Natural killer cell (primary cell): Measurements from ENCODE around the gene SPATA16. TPM values are rescaled to one million over a fixed set of nuclear protein-coding genes. Genes with fewer than 3 reads are reported as not detected.
A peak's percentile ranks its signal among the peaks of the same experiment; 100 is the strongest.

Source experiments
- ATAC-seq, 3 donors: fragments of 150-1000 bp in 2 of 3; fragments of 200-7000 bp in 1 of 3; cut with Tn5 transposase; 1 replicate in 1 of 3; 2 replicates in 2 of 3; pipeline ENCODE4 v1.10.0; 2021; ENCODE audit warnings: mild to moderate bottlenecking in 2 of 3, moderate library complexity in 2 of 3
- DNase-seq, 2 donors: peaks; one replicate each; pipeline versions ENCODE4 v3.0.0 to v3.0.0-alpha.2; 2013 to 2021; ENCODE audit warnings: mixed read lengths in 1 of 2
- H3K27ac ChIP-seq: one replicate; pipeline ENCODE4 v1.5.1; 2013; ENCODE audit warnings: mild to moderate bottlenecking, low read length
- H3K27me3 ChIP-seq: one replicate; pipeline ENCODE4 v1.6.1; 2013; ENCODE audit warnings: low read length; ENCODE audit not compliant: control insufficient read depth, insufficient read depth
- H3K36me3 ChIP-seq: one replicate; pipeline ENCODE4 v1.6.1; 2013; ENCODE audit warnings: low read length; ENCODE audit not compliant: control insufficient read depth, insufficient read depth
- H3K4me1 ChIP-seq: one replicate; pipeline ENCODE4 v1.6.1; 2013; ENCODE audit warnings: low read length; ENCODE audit not compliant: control insufficient read depth, insufficient read depth
- H3K4me3 ChIP-seq: one replicate; pipeline ENCODE4 v1.5.1; 2013; ENCODE audit warnings: low read length
- H3K9me3 ChIP-seq: one replicate; pipeline ENCODE4 v1.6.1; 2013; ENCODE audit warnings: low read length; ENCODE audit not compliant: control insufficient read depth, insufficient read depth
- H3K27ac Mint-ChIP-seq, 2 donors: one replicate each; pipeline ENCODE4 v1.8.0; 2022; ENCODE audit warnings: mild to moderate bottlenecking in 2 of 2, mixed read lengths in 2 of 2, moderate library complexity in 1 of 2
- H3K27me3 Mint-ChIP-seq, 2 donors: one replicate each; pipeline ENCODE4 v1.8.0; 2022; ENCODE audit warnings: low read depth in 2 of 2, mixed read lengths in 2 of 2
- H3K36me3 Mint-ChIP-seq: one replicate; pipeline ENCODE4 v1.8.0; 2022; ENCODE audit warnings: mixed read lengths
- H3K4me1 Mint-ChIP-seq, 2 donors: one replicate each; pipeline ENCODE4 v1.8.0; 2022; ENCODE audit warnings: mixed read lengths in 2 of 2
- H3K4me3 Mint-ChIP-seq: one replicate; pipeline ENCODE4 v1.8.0; 2022; ENCODE audit warnings: mild to moderate bottlenecking, moderate library complexity, mixed read lengths
- H3K9me3 Mint-ChIP-seq, 2 donors: one replicate each; pipeline ENCODE4 v1.8.0; 2022; ENCODE audit warnings: mixed read lengths in 2 of 2
- CTCF ChIP-seq: fragments of 200-600 bp; IDR thresholded peaks from one replicate; pipeline ENCODE4 v1.8.0; 2022; ENCODE audit warnings: antibody characterized with exemption
- WGBS: methylation state at CpG from one replicate; pipeline ENCODE4 v1.1.7; 2013; ENCODE audit warnings: missing lambda C conversion rate; ENCODE audit not compliant: insufficient coverage; 5-methylcytosine and 5-hydroxymethylcytosine counted together
- intact Hi-C: fragments of 100-400 bp; cut with micrococcal nuclease; formaldehyde crosslinking; loops from one replicate; pipeline ENCODE4 v1.14.2; 2022
- total RNA-seq, 4 donors: library from RNA; stranded (reverse); fragments of 120-200 nt in 1 of 4; gene quantifications; one replicate each; pipeline versions ENCODE4 v1.2.3 to v1.2.4, GENCODE V29; 2013 to 2022

The SPATA16 gene
- total RNA-seq, 3 donors from 2014 or later (not counting 1 experiment from before 2014, with no cell fraction given): not detected

GRCh38 chr3:172853005-172853404, 288.0 kb downstream of the SPATA16 start:
- H3K4me1 Mint-ChIP-seq: no peaks in the 10 kb centered on the region
- H3K4me3 Mint-ChIP-seq: no peak overlapping the region
- Histone ChIP-seq H3K4me1 (no peaks in the 10 kb centered on the region), H3K4me3 (no peak overlapping the region), H3K9me3 (no peaks in the 10 kb centered on the region), H3K27ac (no peak overlapping the region), H3K27me3 (peaks cover 3% of the 10 kb centered on the region), H3K36me3 (no peaks in the 10 kb centered on the region)
- no peak for DNase-seq
- TF ChIP-seq CTCF: no peak
- no peak for ATAC-seq
- intact Hi-C loops: no loop called here
- WGBS: 75% methylated on average over 1 of the region's 1 CpG
- no peak overlapping the region for H3K27ac Mint-ChIP-seq
- no peaks in the 10 kb centered on the region for H3K36me3 Mint-ChIP-seq
- H3K9me3 Mint-ChIP-seq: no peaks in the 10 kb centered on the region
- peaks cover 10 to 30% of the 10 kb centered on the region in 2 donors for H3K27me3 Mint-ChIP-seq

GRCh38 chr3:172848910-172849309, 292.1 kb downstream of the SPATA16 start:
- ATAC-seq (no peak), DNase-seq (no peak)
- no peak overlapping the region for H3K27ac ChIP-seq
- H3K4me1 ChIP-seq: no peaks in the 10 kb centered on the region
- Mint-ChIP-seq H3K9me3 (no peaks in the 10 kb centered on the region), H3K27me3 (peaks cover 6 to 14% of the 10 kb centered on the region in 2 donors), H3K4me1 (peaks cover 5 to 6% of the 10 kb centered on the region in 2 donors), H3K27ac (no peak overlapping the region), H3K4me3 (no peak overlapping the region), H3K36me3 (no peaks in the 10 kb centered on the region)
- WGBS: no CpG with 5 or more reads among the region's 1 CpG
- TF ChIP-seq CTCF: no peak
- intact Hi-C loops: no loop called here
- no peak overlapping the region for H3K4me3 ChIP-seq
- H3K9me3 ChIP-seq: no peaks in the 10 kb centered on the region
- no peaks in the 10 kb centered on the region for H3K36me3 ChIP-seq
- H3K27me3 ChIP-seq: peaks cover 3% of the 10 kb centered on the region

GRCh38 chr3:172847292-172847691, 293.7 kb downstream of the SPATA16 start:
- Mint-ChIP-seq H3K4me1 (peaks cover 5 to 6% of the 10 kb centered on the region in 2 donors), H3K27me3 (peaks cover 11 to 18% of the 10 kb centered on the region in 2 donors), H3K27ac (no peak overlapping the region), H3K9me3 (no peaks in the 10 kb centered on the region), H3K36me3 (no peaks in the 10 kb centered on the region), H3K4me3 (no peak overlapping the region)
- Histone ChIP-seq H3K4me1 (no peaks in the 10 kb centered on the region), H3K36me3 (no peaks in the 10 kb centered on the region), H3K4me3 (no peak overlapping the region), H3K27ac (no peak overlapping the region), H3K27me3 (peaks cover 3% of the 10 kb centered on the region), H3K9me3 (no peaks in the 10 kb centered on the region)
- intact Hi-C loops: no loop called here
- ATAC-seq (no peak), DNase-seq (no peak)
- no peak for TF ChIP-seq CTCF

GRCh38 chr3:172846706-172847105, 294.3 kb downstream of the SPATA16 start:
- H3K4me3 ChIP-seq: no peak overlapping the region
- no peak for DNase-seq
- H3K36me3 ChIP-seq: no peaks in the 10 kb centered on the region
- H3K4me3 Mint-ChIP-seq: no peak overlapping the region
- no peaks in the 10 kb centered on the region for H3K27me3 ChIP-seq
- H3K4me1 ChIP-seq: no peaks in the 10 kb centered on the region
- no peak for TF ChIP-seq CTCF
- WGBS: 90% methylated on average over 2 of the region's 2 CpGs
- intact Hi-C loops: no loop called here
- H3K9me3 ChIP-seq: no peaks in the 10 kb centered on the region
- peaks cover 11 to 21% of the 10 kb centered on the region in 2 donors for H3K27me3 Mint-ChIP-seq
- H3K36me3 Mint-ChIP-seq: no peaks in the 10 kb centered on the region
- H3K9me3 Mint-ChIP-seq: no peaks in the 10 kb centered on the region
- ATAC-seq: no peak
- H3K4me1 Mint-ChIP-seq: peaks cover 5 to 6% of the 10 kb centered on the region in 2 donors
- H3K27ac ChIP-seq: no peak overlapping the region
- H3K27ac Mint-ChIP-seq: peak overlapping the region in 1 of 2 donors; percentile 75
